Adrenal gland (tissue), 5 donors: Measurements from ENCODE around the gene CCL15.

ENCODE experiments used
- POLR2A ChIP-seq, 2 donors: fragments of 450-650 bp; IDR thresholded peaks; one replicate each; pipeline ENCODE4 v1.6.1; 2017; ENCODE audit warnings: antibody characterized with exemption in 2 of 2, mild to moderate bottlenecking in 2 of 2, moderate library complexity in 1 of 2
- TF ChIP-seq, protein P1 (sequence below), 6 experiments: fragments of 450-650 bp in 4 of 6; fragments of 200-600 bp in 2 of 6; sonication (generic) in 1 of 6; IDR thresholded peaks; 1 replicate in 5 of 6; 2 replicates in 1 of 6; pipeline versions ENCODE4 v1.5.1 to v1.8.0; 2016 to 2021; ENCODE audit warnings: antibody characterized with exemption in 6 of 6, mild to moderate bottlenecking in 2 of 6, moderate library complexity in 1 of 6
- donor health status: DM: no; HTN: no; CAD: no.

DNA sequence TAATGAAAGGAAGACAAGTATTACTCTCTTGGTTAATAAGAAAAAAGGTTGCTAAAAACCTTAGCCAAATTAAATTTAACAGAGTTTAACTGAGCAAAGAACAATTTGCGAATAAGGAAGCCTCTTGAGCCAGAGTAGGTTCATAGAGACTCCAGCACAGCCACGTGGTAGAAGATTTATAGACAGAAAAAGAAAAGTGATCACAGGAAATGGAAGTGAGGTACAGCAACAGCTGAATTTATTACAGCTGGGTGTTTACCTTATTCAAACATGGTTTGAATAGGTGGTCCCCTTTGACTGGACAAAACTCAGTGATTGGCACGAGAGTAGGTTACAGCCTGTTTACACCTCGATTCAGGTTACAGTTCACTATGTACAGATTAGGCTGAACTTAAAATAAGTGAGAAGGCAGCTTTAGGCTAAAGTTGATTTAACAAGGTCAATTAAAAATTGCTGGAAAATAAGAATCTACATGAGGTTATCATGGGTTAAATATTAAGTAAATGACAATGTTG lies 3.3 kb upstream of the CCL15 start:
- TF ChIP-seq, protein P1, sequence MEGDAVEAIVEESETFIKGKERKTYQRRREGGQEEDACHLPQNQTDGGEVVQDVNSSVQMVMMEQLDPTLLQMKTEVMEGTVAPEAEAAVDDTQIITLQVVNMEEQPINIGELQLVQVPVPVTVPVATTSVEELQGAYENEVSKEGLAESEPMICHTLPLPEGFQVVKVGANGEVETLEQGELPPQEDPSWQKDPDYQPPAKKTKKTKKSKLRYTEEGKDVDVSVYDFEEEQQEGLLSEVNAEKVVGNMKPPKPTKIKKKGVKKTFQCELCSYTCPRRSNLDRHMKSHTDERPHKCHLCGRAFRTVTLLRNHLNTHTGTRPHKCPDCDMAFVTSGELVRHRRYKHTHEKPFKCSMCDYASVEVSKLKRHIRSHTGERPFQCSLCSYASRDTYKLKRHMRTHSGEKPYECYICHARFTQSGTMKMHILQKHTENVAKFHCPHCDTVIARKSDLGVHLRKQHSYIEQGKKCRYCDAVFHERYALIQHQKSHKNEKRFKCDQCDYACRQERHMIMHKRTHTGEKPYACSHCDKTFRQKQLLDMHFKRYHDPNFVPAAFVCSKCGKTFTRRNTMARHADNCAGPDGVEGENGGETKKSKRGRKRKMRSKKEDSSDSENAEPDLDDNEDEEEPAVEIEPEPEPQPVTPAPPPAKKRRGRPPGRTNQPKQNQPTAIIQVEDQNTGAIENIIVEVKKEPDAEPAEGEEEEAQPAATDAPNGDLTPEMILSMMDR (IDR thresholded peaks at IDR 0.05) = no peak
- TF ChIP-seq POLR2A (IDR thresholded peaks at IDR 0.05) = no peak
